A549 (cell line): ENCODE measurements around the gene NUFIP1. TPM values are rescaled to one million over a fixed set of nuclear protein-coding genes. Genes with fewer than 3 reads are reported as not detected.

Experiments used
- ATAC-seq, 2 experiments: fragments of 200-7000 bp in 1 of 2; fragments of >200 bp in 1 of 2; cut with Nextera tagmentation in 1 of 2; cut with Tn5 transposase in 1 of 2; 3 replicates each; pipeline versions ENCODE4 v1.8.0 to v1.9.1; 2018 to 2020; ENCODE audit warnings: mild to moderate bottlenecking in 1 of 2, moderate library complexity in 1 of 2
- CTCF ChIA-PET: fragments of 300-600 bp; sonication (Branson Sonifier 250); formaldehyde crosslinking; extraction: SDS; loops from one replicate; lab custom pipeline; 2021; ENCODE audit warnings: antibody characterized with exemption, inconsistent platforms; lab: Yijun Ruan, JAX
- POLR2A ChIA-PET: fragments of 350-600 bp; formaldehyde crosslinking; extraction: SDS; loops from one replicate; lab custom pipeline; 2021; ENCODE audit warnings: antibody characterized with exemption, inconsistent platforms; lab: Yijun Ruan, JAX
- DNase-seq, 2 experiments: peaks; one replicate each; pipeline versions ENCODE4 v3.0.0 to v3.0.0-alpha.2; 2011 to 2016; ENCODE audit warnings: low read depth in 1 of 2, low spot score in 1 of 2
- FAIRE-seq: peaks from 2 replicates; lab custom pipeline; 2011; peaks lifted over from hg19 to GRCh38; lab: Jason Lieb, UNC
- H3K27ac ChIP-seq, 2 experiments: fragments of >200 bp; sonication (Bioruptor Twin); formaldehyde crosslinking; 3 replicates each; pipeline ENCODE4 v1.5.1; 2016 to 2017
- H3K4me1 ChIP-seq: fragments of >200 bp; sonication (Bioruptor Twin); formaldehyde crosslinking; 3 replicates; pipeline ENCODE4 v1.6.1; 2016
- H3K4me2 ChIP-seq: fragments of >200 bp; sonication (Bioruptor Twin); formaldehyde crosslinking; 3 replicates; pipeline ENCODE4 v1.6.1; 2016
- H3K4me3 ChIP-seq: fragments of >200 bp; sonication (Bioruptor Twin); formaldehyde crosslinking; 3 replicates; pipeline ENCODE4 v1.5.1; 2016
- H3K9me3 ChIP-seq: fragments of >200 bp; sonication (Bioruptor Twin); formaldehyde crosslinking; 3 replicates; pipeline ENCODE4 v1.6.1; 2016
- BHLHE40 ChIP-seq: IDR thresholded peaks from 2 replicates; pipeline ENCODE4 v1.6.1; 2012; ENCODE audit warnings: low read depth, low read length, inconsistent platforms
- CBX8 ChIP-seq: fragments of 200-600 bp; sonication (generic); IDR thresholded peaks from 2 replicates; pipeline ENCODE4 v1.6.1; 2016
- FOXS1 ChIP-seq: fragments of 250-450 bp; sonication (Bioruptor Pico); IDR thresholded peaks from 2 replicates; pipeline ENCODE4 v1.5.0; 2020; ENCODE audit warnings: mild to moderate bottlenecking, moderate library complexity
- HEYL ChIP-seq: fragments of 250-450 bp; sonication (Bioruptor Pico); IDR thresholded peaks from 2 replicates; pipeline ENCODE4 v1.8.0; 2021; ENCODE audit warnings: mild to moderate bottlenecking, moderate library complexity
- HOXB13 ChIP-seq: fragments of 250-450 bp; sonication (Bioruptor Pico); IDR thresholded peaks from 2 replicates; pipeline ENCODE4 v1.5.0; 2020; ENCODE audit warnings: low read depth, mild to moderate bottlenecking, moderate library complexity
- MAZ ChIP-seq: fragments of 150-350 bp; IDR thresholded peaks from 2 replicates; pipeline ENCODE4 v1.6.1; 2014; ENCODE audit warnings: antibody characterized with exemption, low read depth, low read length, borderline replicate concordance
- NPAS2 ChIP-seq: fragments of 250-450 bp; sonication (Bioruptor Pico); IDR thresholded peaks from 2 replicates; pipeline ENCODE4 v1.8.0; 2022; ENCODE audit warnings: mild to moderate bottlenecking, moderate library complexity, borderline replicate concordance
- NR3C1 ChIP-seq: fragments of >200 bp; sonication (Bioruptor Twin); formaldehyde crosslinking; IDR thresholded peaks from 3 replicates; pipeline ENCODE4 v1.6.1; 2017
- POLR2A ChIP-seq: IDR thresholded peaks from 2 replicates; pipeline ENCODE4 v1.6.1; 2012; ENCODE audit warnings: mild to moderate bottlenecking, low read length
- RAD21 ChIP-seq, 2 experiments: fragments of >200 bp in 1 of 2; sonication (Bioruptor Twin) in 1 of 2; formaldehyde crosslinking in 1 of 2; IDR thresholded peaks in 1 of 2; conservative IDR thresholded peaks in 1 of 2; 2 replicates in 1 of 2; 3 replicates in 1 of 2; pipeline ENCODE4 v1.6.1; 2012 to 2018; ENCODE audit warnings: inconsistent platforms in 1 of 2
- RARB ChIP-seq: fragments of 250-450 bp; sonication (Bioruptor Pico); IDR thresholded peaks from 2 replicates; pipeline ENCODE4 v1.8.0; 2021; ENCODE audit warnings: mild to moderate bottlenecking, moderate library complexity
- RCOR1 ChIP-seq: fragments of 150-350 bp; IDR thresholded peaks from 2 replicates; pipeline ENCODE4 v1.6.1; 2014; ENCODE audit warnings: antibody characterized with exemption, low read length, low read depth
- RFX5 ChIP-seq: fragments of 450-650 bp; IDR thresholded peaks from 2 replicates; pipeline ENCODE4 v1.7.1; 2014; ENCODE audit warnings: antibody characterized with exemption, mild to moderate bottlenecking, moderate library complexity
- SMC3 ChIP-seq: fragments of >200 bp; sonication (Bioruptor Twin); formaldehyde crosslinking; IDR thresholded peaks from 3 replicates; pipeline ENCODE4 v1.6.1; 2018; ENCODE audit warnings: inconsistent platforms
- TFCP2L1 ChIP-seq: fragments of 250-450 bp; sonication (Bioruptor Pico); IDR thresholded peaks from 2 replicates; pipeline ENCODE4 v1.5.0; 2021; ENCODE audit warnings: mild to moderate bottlenecking
- ZFP36 ChIP-seq: fragments of 450-650 bp; IDR thresholded peaks from 2 replicates; pipeline ENCODE4 v1.6.1; 2014; ENCODE audit warnings: borderline replicate concordance; ENCODE audit not compliant: partially characterized antibody
- WGBS: methylation state at CpG from one replicate; pipeline ENCODE4 v1.1.6; 2017; ENCODE audit errors: missing lambda C conversion rate; 5-methylcytosine and 5-hydroxymethylcytosine counted together
- polyA plus RNA-seq, 4 experiments: library from polyadenylated mRNA; depleted of rRNA in 3 of 4; stranded (reverse); fragments of >200 nt; fragmentation: RNase III in 1 of 4; extraction: RNeasy Plus Mini Kit Qiagen cat#74134 plus additional on column Dnase treatment in 1 of 4; gene quantifications; 2 replicates in 3 of 4; 3 replicates in 1 of 4; pipeline ENCODE4 v1.2.3, GENCODE V29; 2011 to 2017
- TF ChIP-seq, protein P1 (sequence below): fragments of 450-650 bp; IDR thresholded peaks from 2 replicates; pipeline ENCODE4 v1.6.1; 2014; ENCODE audit warnings: antibody characterized with exemption
- TF ChIP-seq, protein P2 (sequence below): IDR thresholded peaks from 2 replicates; pipeline ENCODE4 v1.6.1; 2012
- TF ChIP-seq, protein P3 (sequence below): fragments of 250-450 bp; sonication (Bioruptor Pico); IDR thresholded peaks from 2 replicates; pipeline ENCODE4 v1.5.0; 2020; ENCODE audit warnings: low read depth, mild to moderate bottlenecking, moderate library complexity
- TF ChIP-seq, protein P4 (sequence below): IDR thresholded peaks from 2 replicates; pipeline ENCODE4 v1.6.1; 2012
- TF ChIP-seq, protein P5 (sequence below): fragments of >200 bp; sonication (Bioruptor Twin); formaldehyde crosslinking; IDR thresholded peaks from 3 replicates; pipeline ENCODE4 v1.5.1; 2016
- TF ChIP-seq, protein P6 (sequence below): fragments of >200 bp; sonication (Bioruptor Twin); formaldehyde crosslinking; IDR thresholded peaks from 2 replicates; pipeline ENCODE4 v1.6.1; 2016

The NUFIP1 gene
- polyA plus RNA-seq, 2 of the 4 experiments (the other 2 are of a cell fraction) = 3.7 to 6.3 TPM

DNA sequence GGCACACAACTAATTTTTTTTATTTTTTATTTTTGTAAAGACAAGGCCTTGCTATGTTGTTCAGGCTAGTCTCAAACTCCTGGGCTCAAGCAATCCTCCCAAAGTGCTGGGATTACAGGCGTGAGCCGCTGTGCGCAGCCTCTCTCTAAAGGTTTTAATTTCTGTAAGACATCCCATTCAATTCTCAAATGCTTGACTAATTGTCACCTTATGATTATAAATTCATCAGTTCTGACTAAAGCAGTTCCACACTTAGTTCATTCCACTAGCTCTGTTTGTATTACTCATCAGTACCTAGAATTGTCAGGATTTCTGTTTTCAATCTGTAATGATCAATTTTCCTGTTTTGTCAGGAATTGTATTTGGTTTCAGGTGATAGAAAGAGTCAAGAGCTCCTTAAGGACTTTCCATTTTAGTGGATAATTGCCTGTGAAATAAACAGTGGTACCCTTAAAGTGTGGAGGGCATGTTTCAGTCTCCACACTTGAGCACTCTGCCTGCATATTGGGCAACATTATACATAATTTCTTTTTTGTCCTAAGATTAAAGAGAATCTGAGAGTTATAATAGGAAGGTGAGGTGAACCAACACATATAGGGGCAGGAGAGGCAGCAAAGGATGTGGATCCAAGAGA, 27.6 kb upstream of the NUFIP1 start:
- TF ChIP-seq FOXS1 (CRISPR knock-in tag) (no peak), BHLHE40 (no peak), HEYL (CRISPR knock-in tag) (no peak), MAZ (no peak), SMC3 (no peak), NR3C1 (no peak), RFX5 (no peak), ZFP36 (no peak), RARB (CRISPR knock-in tag) (no peak), TFCP2L1 (CRISPR knock-in tag) (no peak)
- TF ChIP-seq, protein P1, sequence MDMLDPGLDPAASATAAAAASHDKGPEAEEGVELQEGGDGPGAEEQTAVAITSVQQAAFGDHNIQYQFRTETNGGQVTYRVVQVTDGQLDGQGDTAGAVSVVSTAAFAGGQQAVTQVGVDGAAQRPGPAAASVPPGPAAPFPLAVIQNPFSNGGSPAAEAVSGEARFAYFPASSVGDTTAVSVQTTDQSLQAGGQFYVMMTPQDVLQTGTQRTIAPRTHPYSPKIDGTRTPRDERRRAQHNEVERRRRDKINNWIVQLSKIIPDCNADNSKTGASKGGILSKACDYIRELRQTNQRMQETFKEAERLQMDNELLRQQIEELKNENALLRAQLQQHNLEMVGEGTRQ = no peak
- TF ChIP-seq, protein P2, sequence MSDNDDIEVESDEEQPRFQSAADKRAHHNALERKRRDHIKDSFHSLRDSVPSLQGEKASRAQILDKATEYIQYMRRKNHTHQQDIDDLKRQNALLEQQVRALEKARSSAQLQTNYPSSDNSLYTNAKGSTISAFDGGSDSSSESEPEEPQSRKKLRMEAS = no peak
- ChIA-PET CTCF (interaction anchor here (1.4 kb wide), 1 partner anchor 30 kb away, joined by 3 read pairs; no protein-coding TSS in a partner anchor), POLR2A (no interaction called here)
- Histone ChIP-seq H3K4me3 (no peak overlapping the region), H3K27ac (no peak overlapping the region), H3K4me1 (no peaks in the 10 kb centered on the region), H3K4me2 (no peak overlapping the region), H3K9me3 (no peaks in the 10 kb centered on the region)
- ATAC-seq = no peak
- WGBS = 98% methylated on average over 3 of the region's 3 CpGs
- no peak for FAIRE-seq
- DNase-seq = no peak

DNA sequence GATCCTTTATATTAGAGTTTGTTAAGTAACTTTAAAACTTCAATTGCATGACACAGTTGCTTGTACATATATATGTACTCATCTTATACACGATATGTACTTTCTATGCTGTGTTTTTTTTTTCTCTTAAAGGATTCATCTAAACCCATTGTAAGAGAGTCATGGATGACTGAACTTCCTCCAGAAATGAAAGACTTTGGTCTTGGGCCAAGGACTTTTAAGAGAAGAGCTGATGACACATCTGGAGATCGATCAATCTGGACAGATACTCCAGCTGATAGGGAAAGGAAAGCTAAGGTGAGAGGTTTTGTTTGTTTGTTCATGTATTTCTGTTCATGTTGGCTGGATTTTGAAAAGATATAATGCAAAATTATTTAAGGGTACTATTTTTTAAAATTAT, 26.0 kb upstream of the NUFIP1 start:
- no peak overlapping the region for H3K4me2 ChIP-seq
- no peaks in the 10 kb centered on the region for H3K9me3 ChIP-seq
- 83% methylated on average over 2 of the region's 2 CpGs for WGBS
- ChIA-PET CTCF (no interaction called here), POLR2A (interaction anchor here (0.6 kb wide), 1 partner anchor 284 kb away, joined by 3 read pairs; no protein-coding TSS in a partner anchor)
- no peak for ATAC-seq
- TF ChIP-seq, protein P3, sequence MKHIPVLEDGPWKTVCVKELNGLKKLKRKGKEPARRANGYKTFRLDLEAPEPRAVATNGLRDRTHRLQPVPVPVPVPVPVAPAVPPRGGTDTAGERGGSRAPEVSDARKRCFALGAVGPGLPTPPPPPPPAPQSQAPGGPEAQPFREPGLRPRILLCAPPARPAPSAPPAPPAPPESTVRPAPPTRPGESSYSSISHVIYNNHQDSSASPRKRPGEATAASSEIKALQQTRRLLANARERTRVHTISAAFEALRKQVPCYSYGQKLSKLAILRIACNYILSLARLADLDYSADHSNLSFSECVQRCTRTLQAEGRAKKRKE (CRISPR knock-in tag) = no peak
- TF ChIP-seq NPAS2 (CRISPR knock-in tag) = no peak
- TF ChIP-seq HOXB13 = no peak
- TF ChIP-seq, protein P4, sequence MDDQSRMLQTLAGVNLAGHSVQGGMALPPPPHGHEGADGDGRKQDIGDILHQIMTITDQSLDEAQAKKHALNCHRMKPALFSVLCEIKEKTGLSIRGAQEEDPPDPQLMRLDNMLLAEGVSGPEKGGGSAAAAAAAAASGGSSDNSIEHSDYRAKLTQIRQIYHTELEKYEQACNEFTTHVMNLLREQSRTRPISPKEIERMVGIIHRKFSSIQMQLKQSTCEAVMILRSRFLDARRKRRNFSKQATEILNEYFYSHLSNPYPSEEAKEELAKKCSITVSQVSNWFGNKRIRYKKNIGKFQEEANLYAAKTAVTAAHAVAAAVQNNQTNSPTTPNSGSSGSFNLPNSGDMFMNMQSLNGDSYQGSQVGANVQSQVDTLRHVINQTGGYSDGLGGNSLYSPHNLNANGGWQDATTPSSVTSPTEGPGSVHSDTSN = no peak
- no peak for TF ChIP-seq MAZ
- TF ChIP-seq, protein P5, sequence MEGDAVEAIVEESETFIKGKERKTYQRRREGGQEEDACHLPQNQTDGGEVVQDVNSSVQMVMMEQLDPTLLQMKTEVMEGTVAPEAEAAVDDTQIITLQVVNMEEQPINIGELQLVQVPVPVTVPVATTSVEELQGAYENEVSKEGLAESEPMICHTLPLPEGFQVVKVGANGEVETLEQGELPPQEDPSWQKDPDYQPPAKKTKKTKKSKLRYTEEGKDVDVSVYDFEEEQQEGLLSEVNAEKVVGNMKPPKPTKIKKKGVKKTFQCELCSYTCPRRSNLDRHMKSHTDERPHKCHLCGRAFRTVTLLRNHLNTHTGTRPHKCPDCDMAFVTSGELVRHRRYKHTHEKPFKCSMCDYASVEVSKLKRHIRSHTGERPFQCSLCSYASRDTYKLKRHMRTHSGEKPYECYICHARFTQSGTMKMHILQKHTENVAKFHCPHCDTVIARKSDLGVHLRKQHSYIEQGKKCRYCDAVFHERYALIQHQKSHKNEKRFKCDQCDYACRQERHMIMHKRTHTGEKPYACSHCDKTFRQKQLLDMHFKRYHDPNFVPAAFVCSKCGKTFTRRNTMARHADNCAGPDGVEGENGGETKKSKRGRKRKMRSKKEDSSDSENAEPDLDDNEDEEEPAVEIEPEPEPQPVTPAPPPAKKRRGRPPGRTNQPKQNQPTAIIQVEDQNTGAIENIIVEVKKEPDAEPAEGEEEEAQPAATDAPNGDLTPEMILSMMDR = no peak
- TF ChIP-seq, protein P6, sequence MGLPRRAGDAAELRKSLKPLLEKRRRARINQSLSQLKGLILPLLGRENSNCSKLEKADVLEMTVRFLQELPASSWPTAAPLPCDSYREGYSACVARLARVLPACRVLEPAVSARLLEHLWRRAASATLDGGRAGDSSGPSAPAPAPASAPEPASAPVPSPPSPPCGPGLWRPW = no peak
- no peak for TF ChIP-seq CBX8
- no peak for TF ChIP-seq RCOR1
- no peak for TF ChIP-seq RAD21 (conservative IDR thresholded peaks at IDR 0.05 in 1 of 2, IDR thresholded peaks at IDR 0.05 in 1 of 2)
- no peak for TF ChIP-seq POLR2A
- H3K4me1 ChIP-seq = no peaks in the 10 kb centered on the region
- FAIRE-seq = no peak
- H3K27ac ChIP-seq = no peak overlapping the region
- H3K4me3 ChIP-seq = no peak overlapping the region
- no peak for DNase-seq
